Measurements from ENCODE around the gene PCSK2. TPM values are rescaled to one million over a fixed set of nuclear protein-coding genes. Genes with fewer than 3 reads are reported as not detected.
A peak's percentile ranks its signal among the peaks of the same experiment; 100 is the strongest.

Gene PCSK2
- polyA plus RNA-seq, 3 donors: not detected

GRCh38 chr20:17515053-17515452, 288.2 kb downstream of the PCSK2 start:
- peaks cover 14% of the 10 kb centered on the region for H3K4me1 Mint-ChIP-seq
- no peak overlapping the region for H3K4me2 ChIP-seq (replicated peaks; ENCODE audit: extremely low read depth, low read length, poor library complexity, severe bottlenecking)
- intact Hi-C loops (cut with micrococcal nuclease): no loop called here
- H3K27ac ChIP-seq (ENCODE audit: low read depth in 1 of 2, low read length in 2 of 2): no peak overlapping the region
- no peaks in the 10 kb centered on the region for H3K36me3 ChIP-seq (replicated peaks in 1 of 2; ENCODE audit: control insufficient read depth in 1 of 2, insufficient read depth in 2 of 2, low read length in 2 of 2)
- WGBS (ENCODE audit: insufficient coverage): no CpG with 5 or more reads among the region's 3 CpGs
- no peak overlapping the region for H3K9ac ChIP-seq (ENCODE audit: insufficient read depth, low read length, poor library complexity, severe bottlenecking)
- DNase-seq: no peak
- no peaks in the 10 kb centered on the region for H3K9me3 Mint-ChIP-seq
- H2AFZ ChIP-seq (ENCODE audit: insufficient read depth, low read depth, low read length, poor library complexity, severe bottlenecking): no peak overlapping the region
- H3K4me3 Mint-ChIP-seq: no peak overlapping the region
- no peaks in the 10 kb centered on the region for H3K9me3 ChIP-seq (replicated peaks in 1 of 2; ENCODE audit: control insufficient read depth in 1 of 2, insufficient read depth in 1 of 2, low read length in 2 of 2)
- no peak overlapping the region for H3K27ac Mint-ChIP-seq
- H3K27me3 Mint-ChIP-seq (ENCODE audit: low read depth in 3 of 3): peaks cover 3 to 12% (median 10%) of the 10 kb centered on the region in 3 donors
- H4K20me1 ChIP-seq (ENCODE audit: insufficient read depth, low read length): no peaks in the 10 kb centered on the region
- no peaks in the 10 kb centered on the region for H3K27me3 ChIP-seq (ENCODE audit: control insufficient read depth in 2 of 2, insufficient read depth in 2 of 2, low read length in 2 of 2)
- no peaks in the 10 kb centered on the region for H3K36me3 Mint-ChIP-seq
- no peaks in the 10 kb centered on the region for H3K79me2 ChIP-seq (ENCODE audit: insufficient read depth, low read length)
- no peak for TF ChIP-seq CTCF (IDR thresholded peaks at IDR 0.05)
- peaks cover 12 to 14% of the 10 kb centered on the region in 2 donors for H3K4me1 ChIP-seq (ENCODE audit: control insufficient read depth in 1 of 2, insufficient read depth in 2 of 2, low read length in 2 of 2)
- H3K4me3 ChIP-seq (replicated peaks in 1 of 3; ENCODE audit: low read depth in 2 of 3, low read length in 3 of 3): no peak overlapping the region

GRCh38 chr20:17518339-17519052, 291.7 kb downstream of the PCSK2 start:
- Mint-ChIP-seq H3K27me3 (ENCODE audit: low read depth in 3 of 3) (peaks cover 5 to 11% (median 10%) of the 10 kb centered on the region in 3 donors), H3K27ac (peak overlapping the region in 2 of 7 donors; percentile 15 to 76)
- WGBS (ENCODE audit: insufficient coverage): 40% methylated on average over 10 of the region's 14 CpGs

More at GRCh38 chr20:17518339-17519052, 291.7 kb downstream of the PCSK2 start:
- TF ChIP-seq CTCF (IDR thresholded peaks at IDR 0.05): no peak
- H3K9me3 ChIP-seq (replicated peaks in 1 of 2; ENCODE audit: control insufficient read depth in 1 of 2, insufficient read depth in 1 of 2, low read length in 2 of 2): no peaks in the 10 kb centered on the region
- peak; percentile 7 to 81 (median 18) for DNase-seq
- Mint-ChIP-seq H3K4me3 (peak overlapping the region in 1 of 2 donors; percentile 51), H3K4me1 (peaks cover 14% of the 10 kb centered on the region), H3K9me3 (no peaks in the 10 kb centered on the region), H3K36me3 (no peaks in the 10 kb centered on the region)
- peaks cover 12 to 14% of the 10 kb centered on the region in 2 donors for H3K4me1 ChIP-seq (ENCODE audit: control insufficient read depth in 1 of 2, insufficient read depth in 2 of 2, low read length in 2 of 2)
- H3K27ac ChIP-seq (ENCODE audit: low read depth in 1 of 2, low read length in 2 of 2): no peak overlapping the region
- no peaks in the 10 kb centered on the region for H3K27me3 ChIP-seq (ENCODE audit: control insufficient read depth in 2 of 2, insufficient read depth in 2 of 2, low read length in 2 of 2)
- no peaks in the 10 kb centered on the region for H3K79me2 ChIP-seq (ENCODE audit: insufficient read depth, low read length)
- H3K4me2 ChIP-seq (replicated peaks; ENCODE audit: extremely low read depth, low read length, poor library complexity, severe bottlenecking): no peak overlapping the region
- H3K4me3 ChIP-seq (replicated peaks in 1 of 3; ENCODE audit: low read depth in 2 of 3, low read length in 3 of 3): no peak overlapping the region
- peak overlapping the region; percentile 29 for H2AFZ ChIP-seq (ENCODE audit: insufficient read depth, low read depth, low read length, poor library complexity, severe bottlenecking)
- no peak overlapping the region for H3K9ac ChIP-seq (ENCODE audit: insufficient read depth, low read length, poor library complexity, severe bottlenecking)
- intact Hi-C loops (cut with micrococcal nuclease): no loop called here
- no peaks in the 10 kb centered on the region for H3K36me3 ChIP-seq (replicated peaks in 1 of 2; ENCODE audit: control insufficient read depth in 1 of 2, insufficient read depth in 2 of 2, low read length in 2 of 2)
- no peaks in the 10 kb centered on the region for H4K20me1 ChIP-seq (ENCODE audit: insufficient read depth, low read length)

All from CD14-positive monocyte (primary cell).